IPS-18c (cell line): Measurements from ENCODE around the gene LIMS4.
"Not testable (repeated sequence)": the region's sequence is repeated elsewhere in the genome, so short reads cannot be mapped to it uniquely, and the experiment has no call there.

Experiments used
- H3K4me3 ChIP-seq: 2 replicates; pipeline ENCODE4 v1.7.0; 2013; ENCODE audit warnings: low read depth, mild to moderate bottlenecking, low read length, moderate library complexity; ENCODE audit not compliant: insufficient read depth
- H3K9me3 ChIP-seq: one replicate; pipeline ENCODE4 v1.6.1; 2013; ENCODE audit warnings: mild to moderate bottlenecking, low read length, moderate library complexity; ENCODE audit not compliant: control insufficient read depth, insufficient read depth

LIMS4 gene

DNA sequence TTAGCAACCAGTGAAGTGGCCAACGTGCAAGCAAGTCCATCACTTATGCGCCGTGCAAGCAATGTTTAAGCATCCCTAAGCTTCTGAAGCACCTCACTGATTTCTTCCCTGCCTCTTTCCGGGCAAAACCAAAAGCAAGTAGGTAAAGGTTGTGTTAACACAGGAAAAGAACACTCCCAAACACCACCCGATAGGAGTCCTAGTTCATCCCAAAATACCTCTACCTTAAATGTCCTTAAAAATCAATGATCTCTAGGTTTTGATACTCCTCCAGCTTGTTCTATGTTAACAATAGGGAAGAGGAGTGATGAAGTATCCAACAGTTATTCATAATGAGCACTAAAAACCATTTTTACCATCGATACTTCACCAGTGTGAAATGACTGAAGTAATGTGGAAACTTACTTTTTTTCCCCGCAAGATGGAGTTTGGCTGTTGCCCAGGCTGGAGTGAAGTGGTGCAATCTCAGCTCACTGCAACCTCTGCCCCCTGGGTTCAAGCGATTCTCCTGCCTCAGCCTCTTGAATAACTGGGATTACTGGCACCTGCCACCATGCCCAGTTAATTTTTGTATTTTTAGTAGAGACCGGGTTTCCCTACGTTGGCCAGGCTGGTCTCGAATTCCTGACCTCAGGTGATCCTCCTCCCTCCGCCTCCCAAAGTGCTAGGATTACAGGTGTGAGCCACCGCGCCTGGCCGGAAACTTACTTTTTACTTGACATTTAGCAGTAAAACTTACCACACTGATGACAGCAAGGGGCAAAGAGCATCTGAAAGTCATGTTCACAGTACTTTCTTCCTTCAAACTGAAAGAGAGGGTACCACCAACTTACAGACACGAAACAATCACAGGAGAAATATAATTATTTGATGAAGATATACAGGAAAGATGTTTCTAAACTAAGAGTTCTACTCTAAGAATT lies 16.1 kb downstream of the LIMS4 start:
- not testable (repeated sequence) for H3K9me3 ChIP-seq, H3K4me3 ChIP-seq

DNA sequence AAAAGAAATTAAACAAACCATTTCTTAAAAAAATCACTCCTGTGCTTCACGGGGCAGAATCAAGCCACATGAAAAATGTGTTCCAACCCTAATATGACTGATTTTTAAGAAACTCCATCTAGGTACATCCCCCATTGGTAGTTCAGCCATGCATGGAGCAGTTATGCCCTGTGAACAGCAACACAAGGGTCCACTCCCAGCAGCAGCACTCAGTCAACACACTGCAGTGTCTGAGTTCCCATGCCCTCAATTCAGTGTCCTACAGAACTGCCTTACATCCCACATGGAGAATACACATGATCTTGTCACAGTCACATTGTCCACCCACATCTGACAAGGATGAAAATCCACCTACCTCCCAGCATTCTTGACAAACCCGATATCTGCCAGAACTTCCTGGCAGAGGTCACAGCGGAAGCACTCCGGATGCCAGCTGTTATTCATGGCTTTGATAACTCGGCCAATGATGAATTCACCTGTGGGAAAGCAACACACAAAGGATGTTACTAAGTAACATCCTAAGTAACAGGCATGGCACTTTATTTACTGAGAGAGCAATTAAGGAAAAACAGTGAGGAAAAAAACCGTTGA lies 17.4 kb downstream of the LIMS4 start:
- H3K9me3 ChIP-seq, H3K4me3 ChIP-seq: not testable (repeated sequence)

- not testable (repeated sequence) for H3K4me3 ChIP-seq, H3K9me3 ChIP-seq
Observed at GRCh38 chr2:110450951-110451350, 21.7 kb downstream of the LIMS4 start.

DNA sequence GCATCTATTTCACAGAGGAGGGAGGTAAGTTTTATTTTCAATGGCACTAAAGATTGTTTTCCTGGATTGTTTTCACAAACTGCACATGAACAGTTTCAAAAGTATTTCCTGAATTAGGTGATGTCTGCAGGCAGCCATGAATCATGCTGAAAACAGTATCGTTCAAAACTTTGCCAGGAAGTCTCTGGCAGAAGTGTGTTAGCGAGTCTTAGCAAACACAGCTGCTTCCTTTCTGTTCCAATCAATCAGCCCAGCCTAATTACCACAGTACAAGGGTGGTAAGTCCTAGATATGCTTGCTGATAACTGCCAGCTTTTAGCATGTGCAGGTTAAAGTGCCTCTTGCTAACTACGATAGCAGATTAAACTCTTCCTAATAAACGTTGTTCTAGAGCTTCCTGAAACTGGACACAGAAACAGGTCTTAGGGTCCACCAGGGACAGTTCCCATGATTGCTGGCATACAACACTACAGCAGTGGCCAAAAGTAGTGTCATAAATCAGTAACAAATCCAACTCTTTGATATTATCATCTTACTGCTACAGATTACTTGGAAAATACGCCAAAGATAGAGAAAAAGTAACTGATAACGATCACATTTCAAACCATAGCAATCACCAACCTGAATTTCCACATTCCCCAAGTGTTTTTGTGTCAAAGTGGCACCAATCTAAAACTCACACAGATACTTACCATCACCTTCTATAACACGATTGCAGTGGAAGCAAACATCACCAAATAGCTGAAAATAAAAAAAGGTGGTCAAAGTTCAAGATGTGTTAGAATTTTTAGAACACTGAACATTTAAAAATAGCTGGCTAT lies 23.3 kb downstream of the LIMS4 start:
- not testable (repeated sequence) for H3K4me3 ChIP-seq, H3K9me3 ChIP-seq

DNA sequence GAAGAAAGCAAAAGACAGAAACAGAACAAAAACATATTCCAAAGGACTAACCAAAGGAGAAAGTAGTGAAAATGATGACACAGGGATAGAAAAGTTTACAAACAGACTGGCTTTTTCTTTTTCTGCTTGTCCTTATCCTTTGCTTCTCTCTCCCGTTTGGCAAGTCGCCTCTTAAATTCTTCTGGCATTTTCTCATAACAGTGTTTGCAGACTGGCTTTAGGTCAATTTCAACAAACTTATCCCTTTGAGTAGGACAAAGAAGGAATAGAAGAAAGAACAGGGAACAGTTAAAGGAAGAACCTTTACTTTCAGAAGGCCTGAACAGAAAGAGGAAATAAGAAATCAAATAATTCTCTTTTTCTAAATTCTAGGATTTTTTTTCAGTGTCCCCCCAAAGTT lies 26.0 kb downstream of the LIMS4 start:
- H3K9me3 ChIP-seq, H3K4me3 ChIP-seq: not testable (repeated sequence)

GRCh38 chr2:110443305-110444005 lies 29.2 kb downstream of the LIMS4 start:
- H3K9me3 ChIP-seq, H3K4me3 ChIP-seq: not testable (repeated sequence)

- H3K9me3 ChIP-seq, H3K4me3 ChIP-seq: not testable (repeated sequence)
Observed at GRCh38 chr2:110441905-110442304, 30.7 kb downstream of the LIMS4 start.

DNA sequence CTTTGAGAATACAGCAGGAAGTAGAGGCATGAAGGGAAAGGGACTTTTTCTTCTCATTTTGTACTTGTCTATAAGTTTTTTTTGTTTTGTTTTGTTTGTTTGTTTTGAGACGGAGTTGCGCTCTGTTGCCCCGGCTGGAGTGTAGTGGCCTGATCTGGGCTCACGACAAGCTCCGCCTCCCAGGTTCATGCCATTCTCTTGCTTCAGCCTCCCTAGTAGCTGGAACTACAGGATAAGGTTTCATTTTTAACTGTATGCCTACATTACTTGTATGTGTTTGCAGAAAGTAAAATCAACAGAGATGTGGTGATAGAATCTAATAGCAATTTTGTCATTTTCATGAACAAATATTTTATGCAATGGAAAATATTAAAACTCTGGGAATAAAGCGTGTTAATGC lies 38.1 kb downstream of the LIMS4 start:
- not testable (repeated sequence) for H3K9me3 ChIP-seq, H3K4me3 ChIP-seq

DNA sequence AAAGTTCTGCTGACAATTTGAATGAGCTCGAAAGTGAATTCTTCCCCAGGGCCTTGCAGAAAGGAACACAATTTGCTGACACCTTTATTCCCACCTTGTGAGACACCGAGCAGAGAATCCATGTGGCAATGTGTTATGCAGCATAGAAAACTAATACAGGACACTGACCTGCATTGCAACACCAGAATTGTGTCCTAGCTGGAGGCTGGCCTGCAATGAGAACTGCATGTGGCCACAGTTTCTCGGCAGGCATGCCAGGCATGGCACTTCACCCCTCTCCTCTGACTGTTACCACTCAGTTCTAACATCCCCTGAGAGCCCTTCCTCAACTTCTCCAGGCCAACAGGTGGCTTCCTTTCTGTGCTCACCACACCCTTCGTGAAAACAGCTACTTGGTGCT lies 46.9 kb downstream of the LIMS4 start:
- not testable (repeated sequence) for H3K4me3 ChIP-seq, H3K9me3 ChIP-seq

DNA sequence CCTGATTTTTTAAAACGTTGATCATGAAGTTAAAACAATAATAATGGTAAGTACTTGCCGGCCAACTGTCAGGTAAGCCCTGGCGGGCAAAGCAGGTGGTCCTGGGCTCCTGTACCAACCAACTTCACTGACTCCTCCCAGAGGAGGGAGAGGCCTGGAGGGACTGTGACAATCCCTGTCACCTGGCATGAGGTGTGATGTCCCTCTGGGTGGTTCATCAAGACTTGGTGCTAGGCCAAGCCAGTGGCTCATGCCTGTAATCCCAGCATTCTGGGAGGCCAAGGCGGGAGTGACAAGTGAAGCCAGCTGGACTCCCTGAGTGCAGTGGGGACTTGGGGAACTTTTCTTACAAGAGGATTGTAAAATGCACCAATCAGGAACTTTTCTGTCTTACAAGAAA lies 48.2 kb downstream of the LIMS4 start:
- H3K9me3 ChIP-seq, H3K4me3 ChIP-seq: not testable (repeated sequence)

DNA sequence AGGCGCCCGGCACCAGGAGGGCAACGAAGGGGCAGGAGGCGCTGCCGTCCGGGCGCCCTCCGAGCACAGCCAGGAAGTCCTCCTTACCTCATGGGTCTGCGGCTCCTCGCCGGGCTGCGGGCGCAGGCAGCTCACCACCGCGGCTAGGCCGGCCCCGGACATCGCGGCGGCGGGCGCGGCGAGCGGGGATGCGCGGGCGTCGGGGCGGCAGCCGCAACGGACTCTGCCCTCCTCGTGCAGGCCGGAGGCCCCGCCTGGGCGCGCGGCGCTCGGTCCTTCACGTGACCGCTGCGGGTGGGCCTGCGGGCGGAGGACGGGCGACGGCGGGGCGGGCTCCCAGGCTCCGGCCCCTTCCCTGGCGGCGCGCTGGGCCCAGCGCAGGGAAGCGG lies 49.0 kb downstream of the LIMS4 start:
- not testable (repeated sequence) for H3K9me3 ChIP-seq, H3K4me3 ChIP-seq

GRCh38 chr2:110422852-110423573 lies 49.6 kb downstream of the LIMS4 start:
- not testable (repeated sequence) for H3K4me3 ChIP-seq, H3K9me3 ChIP-seq

- not testable (repeated sequence) for H3K4me3 ChIP-seq, H3K9me3 ChIP-seq
Observed at GRCh38 chr2:110420641-110421354, 51.8 kb downstream of the LIMS4 start.

DNA sequence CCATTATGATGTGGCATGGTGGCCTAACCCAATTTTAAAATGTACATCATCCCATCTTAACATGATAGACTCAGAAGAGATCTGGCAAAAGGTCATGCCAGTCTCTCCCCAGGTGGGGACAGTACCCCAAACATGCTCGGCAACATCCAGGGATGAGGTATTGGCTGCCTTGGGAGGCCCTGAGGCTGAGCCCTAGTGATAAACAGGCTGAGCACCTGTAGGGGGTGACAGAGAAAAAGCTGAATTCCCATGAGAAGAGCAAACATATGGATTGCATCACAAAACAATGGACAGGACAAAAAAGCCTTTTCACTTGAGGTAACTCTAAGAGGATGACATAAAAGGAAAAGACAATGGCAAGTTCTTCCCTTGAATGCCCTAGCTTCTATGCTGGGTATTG lies 65.5 kb downstream of the LIMS4 start:
- H3K4me3 ChIP-seq, H3K9me3 ChIP-seq: not testable (repeated sequence)

GRCh38 chr2:110404988-110405387 lies 67.6 kb downstream of the LIMS4 start:
- H3K4me3 ChIP-seq, H3K9me3 ChIP-seq: not testable (repeated sequence)

GRCh38 chr2:110404246-110404645 lies 68.4 kb downstream of the LIMS4 start:
- not testable (repeated sequence) for H3K4me3 ChIP-seq, H3K9me3 ChIP-seq
